Pancreas (tissue), 10 donors: ENCODE data around the gene MAPK10. TPM values are rescaled to one million over a fixed set of nuclear protein-coding genes. Genes with fewer than 3 reads are reported as not detected.

ENCODE experiments used
- ATAC-seq, 4 donors: fragments of 200-7000 bp; cut with Tn5 transposase; one replicate each; pipeline versions ENCODE4 v1.8.0 to v1.9.1; 2020; ENCODE audit warnings: mild to moderate bottlenecking in 4 of 4, moderate library complexity in 4 of 4
- DNase-seq, 6 donors: peaks; one replicate each; pipeline ENCODE4 v3.0.0-alpha.2; 2020
- FAIRE-seq: peaks from 2 replicates; lab custom pipeline; 2012; peaks lifted over from hg19 to GRCh38; lab: Jason Lieb, UNC
- H3K27ac ChIP-seq, 4 donors: fragments of 200-600 bp; sonication (generic); 1 replicate in 3 of 4; 2 replicates in 1 of 4; pipeline versions ENCODE4 v1.5.0 to v1.8.0; 2020
- H3K27me3 ChIP-seq, 4 donors: fragments of 200-600 bp; one replicate each; pipeline ENCODE4 v1.8.0; 2021
- H3K36me3 ChIP-seq, 3 donors: fragments of 200-600 bp; sonication (generic) in 1 of 3; one replicate each; pipeline versions ENCODE4 v1.5.0 to v1.8.0; 2020 to 2021
- H3K4me1 ChIP-seq, 3 donors: fragments of 200-600 bp; one replicate each; pipeline ENCODE4 v1.8.0; 2021
- H3K4me3 ChIP-seq, 4 donors: fragments of 200-600 bp; sonication (generic) in 2 of 4; one replicate each; pipeline versions ENCODE4 v1.5.0 to v1.8.0; 2020 to 2021
- H3K9me3 ChIP-seq, 4 donors: fragments of 200-600 bp; one replicate each; pipeline ENCODE4 v1.8.0; 2021
- WGBS, 2 donors: extraction: QIAGEN DNeasy Blood & Tissue Kit; methylation state at CpG; one replicate each; pipeline ENCODE4 v1.1.7; 2013; 5-methylcytosine and 5-hydroxymethylcytosine counted together
- intact Hi-C, 3 donors: fragments of 100-400 bp; cut with DNase I; formaldehyde crosslinking; loops; one replicate each; pipeline versions ENCODE4 v1.11.1 to v1.14.2; 2022
- polyA plus RNA-seq, 2 donors: library from polyadenylated mRNA; stranded (reverse); fragments of 200-250 nt; gene quantifications; one replicate each; pipeline ENCODE4 v1.2.3, GENCODE V29; 2013
- total RNA-seq, 6 donors: library from RNA; stranded (reverse); fragmentation: NEBNext Ultra II Directional in 4 of 6; extraction: Animal tissue kit (Norgen Biotek cat#: 25700) in 4 of 6; gene quantifications; one replicate each; pipeline versions ENCODE4 v1.2.1 to v1.2.4, GENCODE V29; 2021 to 2023
- TF ChIP-seq, protein P1 (sequence below), 4 donors: fragments of 200-600 bp; sonication (generic) in 3 of 4; IDR thresholded peaks; one replicate each; pipeline versions ENCODE4 v1.5.0 to v1.8.0; 2021; ENCODE audit warnings: antibody characterized with exemption in 4 of 4
- donor health status: healthy with polysubstance abuse.
- donor health status: DM: no; HTN: no; CAD: no; lungs with moderate emphysema.
- donor health status: DM: no; HTN: no; CAD: no.
- donor health status: control.
- donor health status: control.
- donor health status: Bipolar disorder and iron deficiency.
- donor health status: DM: yes; HTN: yes; CAD: no.
- donor health status: DM: no; HTN: no; CAD: no.
- donor health status: DM: no; HTN: no; CAD: no.
- donor health status: DM: yes; HTN: yes; CAD: no.

MAPK10 gene
- total and polyA plus RNA-seq, 8 donors, result 5.1 to 20.7 (median 9.9) TPM

DNA sequence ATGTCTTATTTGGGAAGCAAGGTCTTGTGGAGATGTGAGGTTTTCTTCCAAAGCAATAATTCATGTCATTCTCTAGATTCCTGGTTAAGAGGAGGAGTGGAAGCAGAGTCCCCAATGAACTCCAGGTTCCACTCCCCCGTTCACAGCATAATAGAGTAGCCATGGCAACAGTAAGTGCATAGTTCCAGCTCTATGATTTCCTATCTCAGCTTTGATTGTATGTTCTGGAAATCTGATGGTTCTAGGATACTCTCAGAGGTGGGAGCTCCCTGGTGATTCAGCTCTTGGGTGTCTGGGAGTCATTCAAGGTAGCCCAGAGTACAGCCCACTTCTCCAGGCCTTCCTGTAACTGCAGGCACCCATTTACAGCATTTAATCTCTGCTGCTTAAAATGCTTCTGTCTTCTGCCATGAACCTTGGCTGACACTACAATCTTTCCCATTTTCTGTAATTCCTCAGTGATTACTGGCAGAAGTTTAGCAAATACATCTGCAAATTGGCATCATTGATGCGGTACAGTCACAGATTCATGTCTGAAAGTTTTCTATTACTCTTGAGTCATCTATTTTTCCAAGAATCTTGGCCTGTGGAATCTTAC is 242.0 kb downstream of the MAPK10 start:
- no peak for DNase-seq
- Histone ChIP-seq H3K4me1 (no peaks in the 10 kb centered on the region), H3K9me3 (no peaks in the 10 kb centered on the region), H3K4me3 (no peak overlapping the region), H3K36me3 (no peaks in the 10 kb centered on the region), H3K27me3 (no peaks in the 10 kb centered on the region), H3K27ac (no peak overlapping the region)
- TF ChIP-seq, protein P1, sequence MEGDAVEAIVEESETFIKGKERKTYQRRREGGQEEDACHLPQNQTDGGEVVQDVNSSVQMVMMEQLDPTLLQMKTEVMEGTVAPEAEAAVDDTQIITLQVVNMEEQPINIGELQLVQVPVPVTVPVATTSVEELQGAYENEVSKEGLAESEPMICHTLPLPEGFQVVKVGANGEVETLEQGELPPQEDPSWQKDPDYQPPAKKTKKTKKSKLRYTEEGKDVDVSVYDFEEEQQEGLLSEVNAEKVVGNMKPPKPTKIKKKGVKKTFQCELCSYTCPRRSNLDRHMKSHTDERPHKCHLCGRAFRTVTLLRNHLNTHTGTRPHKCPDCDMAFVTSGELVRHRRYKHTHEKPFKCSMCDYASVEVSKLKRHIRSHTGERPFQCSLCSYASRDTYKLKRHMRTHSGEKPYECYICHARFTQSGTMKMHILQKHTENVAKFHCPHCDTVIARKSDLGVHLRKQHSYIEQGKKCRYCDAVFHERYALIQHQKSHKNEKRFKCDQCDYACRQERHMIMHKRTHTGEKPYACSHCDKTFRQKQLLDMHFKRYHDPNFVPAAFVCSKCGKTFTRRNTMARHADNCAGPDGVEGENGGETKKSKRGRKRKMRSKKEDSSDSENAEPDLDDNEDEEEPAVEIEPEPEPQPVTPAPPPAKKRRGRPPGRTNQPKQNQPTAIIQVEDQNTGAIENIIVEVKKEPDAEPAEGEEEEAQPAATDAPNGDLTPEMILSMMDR (IDR thresholded peaks at IDR 0.05), result no peak
- intact Hi-C loops, result no loop called here
- no peak for FAIRE-seq
- 64 to 65% methylated on average over 2 of the region's 2 CpGs for WGBS, 2 donors
- peak in 2 of 4 donors; percentile 53 to 70 for ATAC-seq

DNA sequence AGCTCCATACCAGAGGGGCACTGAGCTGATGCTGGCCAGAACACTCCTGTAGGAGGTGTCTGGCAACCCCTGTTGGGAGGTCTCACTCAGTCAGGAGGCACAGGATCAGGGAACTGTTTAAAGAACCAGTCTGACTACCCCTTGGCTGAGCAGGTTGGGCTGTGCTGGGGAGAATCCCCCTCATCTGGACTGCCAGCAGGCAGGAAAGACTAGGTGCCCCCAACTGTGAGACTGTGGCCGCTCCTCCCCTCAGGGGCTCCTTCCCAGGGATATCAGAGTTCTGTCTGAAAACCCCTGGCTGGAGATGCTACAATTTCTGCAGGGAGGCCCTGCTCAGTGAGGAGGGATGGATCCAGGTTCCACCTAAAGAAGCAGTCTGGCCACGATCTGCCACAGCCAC is 245.3 kb downstream of the MAPK10 start:
- Histone ChIP-seq H3K27ac (no peak overlapping the region), H3K36me3 (no peaks in the 10 kb centered on the region), H3K4me3 (no peak overlapping the region), H3K9me3 (no peaks in the 10 kb centered on the region), H3K27me3 (no peaks in the 10 kb centered on the region), H3K4me1 (no peaks in the 10 kb centered on the region)
- FAIRE-seq, result no peak
- intact Hi-C loops, result no loop called here
- TF ChIP-seq, protein P1 (IDR thresholded peaks at IDR 0.05), result no peak
- DNase-seq, result peak in 1 of 6 donors; percentile 24
- WGBS, 2 donors, result 65 to 73% methylated on average over 2 of the region's 2 CpGs
- no peak for ATAC-seq

DNA sequence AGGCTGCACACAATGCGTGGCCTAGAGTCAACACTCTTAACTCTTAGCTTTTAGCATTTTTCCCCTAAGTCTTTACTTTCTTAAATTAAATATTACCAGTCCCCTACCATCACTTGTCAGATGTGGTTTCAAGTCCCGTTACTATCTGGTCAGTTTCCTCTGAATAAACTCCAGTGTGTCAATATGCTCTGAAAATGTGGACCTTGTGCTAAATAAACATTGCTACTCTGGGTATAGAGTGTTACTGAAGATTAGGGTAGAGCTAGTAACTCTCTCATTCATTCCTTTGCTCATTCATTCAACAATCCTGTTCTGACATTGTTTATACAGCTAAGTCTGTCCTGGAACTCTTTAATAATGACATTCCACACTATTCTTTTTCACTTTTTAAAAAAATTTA is 251.0 kb downstream of the MAPK10 start:
- ATAC-seq (no peak), DNase-seq (no peak), FAIRE-seq (no peak)
- no peak overlapping the region for H3K4me3 ChIP-seq
- no peaks in the 10 kb centered on the region for H3K36me3 ChIP-seq
- no peaks in the 10 kb centered on the region for H3K4me1 ChIP-seq
- intact Hi-C loops, result no loop called here
- TF ChIP-seq, protein P1 (IDR thresholded peaks at IDR 0.05), result no peak
- H3K27ac ChIP-seq, result no peak overlapping the region
- no peaks in the 10 kb centered on the region for H3K27me3 ChIP-seq
- 54 to 56% methylated on average over 2 of the region's 2 CpGs for WGBS, 2 donors
- H3K9me3 ChIP-seq, result no peaks in the 10 kb centered on the region

DNA sequence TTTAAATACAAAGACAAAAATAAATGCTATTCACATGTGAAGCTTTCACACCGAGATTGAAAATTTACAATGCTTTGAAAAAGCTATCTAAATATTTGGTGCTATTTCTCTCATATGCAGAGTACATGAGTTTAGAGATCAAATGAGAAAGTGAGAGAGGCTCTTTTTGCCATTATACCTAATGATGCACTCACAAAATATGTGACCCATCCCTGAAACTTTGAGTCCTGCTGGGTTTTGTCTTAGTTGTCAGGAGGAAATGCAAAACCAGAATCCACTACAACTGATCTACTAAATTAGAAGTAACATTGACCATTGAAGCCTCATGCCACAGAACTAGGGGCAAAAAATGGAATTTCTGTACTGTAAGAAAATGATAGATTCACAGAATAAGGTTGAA is 251.7 kb downstream of the MAPK10 start:
- no peaks in the 10 kb centered on the region for H3K4me1 ChIP-seq
- intact Hi-C loops, result no loop called here
- FAIRE-seq, result no peak
- no peak overlapping the region for H3K27ac ChIP-seq
- no peak overlapping the region for H3K4me3 ChIP-seq
- TF ChIP-seq, protein P1 (IDR thresholded peaks at IDR 0.05), result no peak
- ATAC-seq, result no peak
- 45 to 51% methylated on average over 1 of the region's 1 CpG for WGBS, 2 donors
- H3K36me3 ChIP-seq, result no peaks in the 10 kb centered on the region
- H3K27me3 ChIP-seq, result no peaks in the 10 kb centered on the region
- DNase-seq, result no peak
- no peaks in the 10 kb centered on the region for H3K9me3 ChIP-seq

DNA sequence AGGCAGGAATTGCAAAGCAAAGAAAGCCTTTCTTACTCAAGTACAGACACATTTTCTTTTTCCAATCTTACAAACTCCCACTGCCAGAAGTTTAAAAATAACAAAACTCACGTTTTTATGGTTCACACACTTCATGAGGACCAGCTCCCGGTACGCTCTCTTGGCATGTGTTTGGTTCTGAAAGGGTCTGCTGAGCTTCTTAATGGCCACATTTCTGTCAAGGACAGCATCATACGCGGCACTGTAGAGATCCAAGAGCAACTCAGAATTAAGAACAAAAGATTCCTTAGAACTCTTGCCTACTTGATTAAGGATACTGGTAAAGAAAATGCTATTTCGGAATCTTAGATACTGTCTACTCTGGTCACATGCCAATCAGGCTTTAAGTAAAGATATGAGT is 252.7 kb downstream of the MAPK10 start:
- no peaks in the 10 kb centered on the region for H3K27me3 ChIP-seq
- H3K4me3 ChIP-seq, result no peak overlapping the region
- TF ChIP-seq, protein P1 (IDR thresholded peaks at IDR 0.05), result no peak
- no peaks in the 10 kb centered on the region for H3K36me3 ChIP-seq
- no peaks in the 10 kb centered on the region for H3K9me3 ChIP-seq
- ATAC-seq, result no peak
- DNase-seq, result no peak
- no peak for FAIRE-seq
- H3K4me1 ChIP-seq, result no peaks in the 10 kb centered on the region
- 68 to 80% methylated on average over 6 of the region's 6 CpGs for WGBS, 2 donors
- intact Hi-C loops, result no loop called here
- no peak overlapping the region for H3K27ac ChIP-seq
